SK-N-SH (cell line): ENCODE measurements around the gene VANGL1. TPM values are rescaled to one million over a fixed set of nuclear protein-coding genes. Genes with fewer than 3 reads are reported as not detected.

ENCODE experiments used
- CTCF ChIA-PET: fragments of 300-600, 350-600 bp; formaldehyde crosslinking; extraction: SDS; loops from one replicate; lab custom pipeline; 2021; lab: Yijun Ruan, JAX
- POLR2A ChIA-PET: fragments of 350-600 bp; sonication (Branson Sonifier 250); formaldehyde crosslinking; extraction: SDS; loops from one replicate; lab custom pipeline; 2020; ENCODE audit warnings: antibody characterized with exemption, inconsistent platforms; lab: Yijun Ruan, JAX
- DNase-seq: peaks from one replicate; pipeline ENCODE4 v3.0.0; 2012
- H2AFZ ChIP-seq: fragments of 200-600 bp; sonication (generic); 2 replicates; pipeline ENCODE4 v1.8.1; 2016; ENCODE audit warnings: antibody characterized with exemption, mild to moderate bottlenecking, low read depth
- H3F3A ChIP-seq: fragments of 200-600 bp; sonication (generic); replicated peaks from 2 replicates; pipeline ENCODE3; 2016; ENCODE audit warnings: antibody characterized with exemption, mild to moderate bottlenecking; ENCODE audit not compliant: insufficient read depth
- H3K27ac ChIP-seq, 2 experiments: fragments of 200-500 bp in 1 of 2; fragments of 200-600 bp in 1 of 2; sonication (Bioruptor generic) in 1 of 2; sonication (generic), shearing (Covaris generic) in 1 of 2; 2 replicates each; pipeline versions ENCODE4 v1.5.1 to v1.6.1; 2014 to 2016; ENCODE audit warnings: low read depth in 2 of 2, inconsistent platforms in 1 of 2, low read length in 1 of 2, mild to moderate bottlenecking in 1 of 2, mixed read lengths in 1 of 2
- H3K27me3 ChIP-seq: fragments of 200-600 bp; sonication (generic), shearing (Covaris generic); 2 replicates; pipeline ENCODE4 v1.6.1; 2016; ENCODE audit warnings: mixed run types; ENCODE audit not compliant: insufficient read depth
- H3K36me3 ChIP-seq, 2 experiments: fragments of 200-500 bp in 1 of 2; fragments of 200-600 bp in 1 of 2; sonication (Bioruptor generic) in 1 of 2; sonication (generic) in 1 of 2; replicated peaks in 1 of 2; 2 replicates each; pipeline versions ENCODE3 to v1.5.1; 2014 to 2016; ENCODE audit warnings: low read length in 1 of 2, mild to moderate bottlenecking in 1 of 2; ENCODE audit not compliant: insufficient read depth in 2 of 2, control insufficient read depth in 1 of 2
- H3K4me1 ChIP-seq, 2 experiments: fragments of 200-500 bp in 1 of 2; fragments of 200-600 bp in 1 of 2; sonication (Bioruptor generic) in 1 of 2; sonication (generic), shearing (Covaris generic) in 1 of 2; 2 replicates each; pipeline versions ENCODE4 v1.5.1 to v1.6.1; 2014 to 2016; ENCODE audit warnings: low read depth in 1 of 2, low read length in 1 of 2, mixed run types in 1 of 2; ENCODE audit not compliant: insufficient read depth in 2 of 2, control insufficient read depth in 1 of 2
- H3K4me2 ChIP-seq: fragments of 200-600 bp; sonication (generic), shearing (Covaris generic); 2 replicates; pipeline ENCODE4 v1.6.1; 2017; ENCODE audit warnings: mixed run types
- H3K4me3 ChIP-seq, 2 experiments: fragments of 200-500 bp in 1 of 2; fragments of 200-600 bp in 1 of 2; sonication (Bioruptor generic) in 1 of 2; sonication (generic), shearing (Covaris generic) in 1 of 2; 2 replicates each; pipeline versions ENCODE4 v1.5.1 to v1.8.1; 2014 to 2016; ENCODE audit warnings: low read depth in 2 of 2, inconsistent platforms in 1 of 2, low read length in 1 of 2, mild to moderate bottlenecking in 1 of 2, mixed read lengths in 1 of 2, moderate library complexity in 1 of 2
- H3K79me2 ChIP-seq: fragments of 200-600 bp; sonication (generic); 2 replicates; pipeline ENCODE4 v1.8.1; 2017; ENCODE audit warnings: mild to moderate bottlenecking; ENCODE audit not compliant: insufficient read depth
- H3K9ac ChIP-seq: fragments of 200-600 bp; sonication (generic); 2 replicates; pipeline ENCODE4 v1.6.1; 2017; ENCODE audit warnings: mixed run types
- H3K9me2 ChIP-seq: fragments of 200-600 bp; sonication (generic); 2 replicates; pipeline ENCODE4 v1.6.1; 2017; ENCODE audit warnings: mixed run types
- H3K9me3 ChIP-seq: fragments of 200-600 bp; sonication (generic); 2 replicates; pipeline ENCODE4 v1.6.1; 2017; ENCODE audit warnings: mixed run types, mild to moderate bottlenecking, moderate library complexity
- H4K20me1 ChIP-seq: fragments of 200-600 bp; sonication (generic); 2 replicates; pipeline ENCODE4 v1.6.1; 2017; ENCODE audit warnings: mild to moderate bottlenecking, mixed run types; ENCODE audit not compliant: insufficient read depth
- CTCF ChIP-seq: fragments of 200-600 bp; sonication (generic); IDR thresholded peaks from 2 replicates; pipeline ENCODE4 v1.6.1; 2017; ENCODE audit warnings: antibody characterized with exemption, mild to moderate bottlenecking, moderate library complexity
- FOSL2 ChIP-seq: IDR thresholded peaks from 2 replicates; pipeline ENCODE4 v1.4.0; 2012; ENCODE audit warnings: low read depth, mild to moderate bottlenecking, moderate library complexity, borderline replicate concordance
- GATA2 ChIP-seq: sonication (generic); formaldehyde crosslinking; IDR thresholded peaks from 2 replicates; pipeline ENCODE4 v1.5.0; 2020; ENCODE audit warnings: mild to moderate bottlenecking, missing genetic modification reagents
- JUND ChIP-seq: IDR thresholded peaks from 2 replicates; pipeline ENCODE4 v1.4.0; 2012
- MEF2A ChIP-seq: IDR thresholded peaks from 2 replicates; pipeline ENCODE4 v1.4.0; 2012; ENCODE audit warnings: low read depth, borderline replicate concordance
- NFIC ChIP-seq: IDR thresholded peaks from 2 replicates; pipeline ENCODE4 v1.4.0; 2012; ENCODE audit warnings: borderline replicate concordance
- PBX3 ChIP-seq: IDR thresholded peaks from 2 replicates; pipeline ENCODE4; 2012
- RAD21 ChIP-seq: IDR thresholded peaks from 2 replicates; pipeline ENCODE4 v1.6.1; 2012; ENCODE audit warnings: mild to moderate bottlenecking, low read length
- RCOR1 ChIP-seq: fragments of 150-350 bp; IDR thresholded peaks from 2 replicates; pipeline ENCODE4 v1.6.1; 2017; ENCODE audit warnings: antibody characterized with exemption, low read length
- SMC3 ChIP-seq: IDR thresholded peaks from 2 replicates; pipeline ENCODE4 v1.6.1; 2012; ENCODE audit warnings: low read depth, low read length, improper control_type of control experiment
- TAF1 ChIP-seq: IDR thresholded peaks from 2 replicates; pipeline ENCODE4 v1.6.1; 2012; ENCODE audit warnings: low read depth, mild to moderate bottlenecking, low read length, moderate library complexity, borderline replicate concordance
- TCF12 ChIP-seq: IDR thresholded peaks from 2 replicates; pipeline ENCODE4 v1.4.0; 2012
- USF1 ChIP-seq: IDR thresholded peaks from 2 replicates; pipeline ENCODE4 v1.4.0; 2012; ENCODE audit warnings: low read depth, borderline replicate concordance
- USF2 ChIP-seq: fragments of 150-350 bp; IDR thresholded peaks from 2 replicates; pipeline ENCODE4 v1.6.1; 2017; ENCODE audit warnings: antibody characterized with exemption, low read length, low read depth, borderline replicate concordance
- YY1 ChIP-seq: IDR thresholded peaks from 2 replicates; pipeline ENCODE4 v1.4.0; 2012; ENCODE audit warnings: low read depth, mild to moderate bottlenecking
- WGBS: methylation state at CpG from one replicate; pipeline ENCODE4 v1.1.6; 2017; ENCODE audit warnings: low lambda C conversion rate; 5-methylcytosine and 5-hydroxymethylcytosine counted together
- polyA plus RNA-seq, 3 experiments: library from polyadenylated mRNA; depleted of rRNA; stranded (reverse); fragments of >200 nt; gene quantifications; 2 replicates each; pipeline ENCODE4 v1.2.3, GENCODE V29; 2012
- TF ChIP-seq, protein P1 (sequence below): IDR thresholded peaks from 2 replicates; pipeline ENCODE4 v1.4.0; 2012; ENCODE audit warnings: low read depth

VANGL1 gene
- polyA plus RNA-seq, 1 of the 3 experiments (the other 2 are of a cell fraction), result 5.4 TPM

DNA sequence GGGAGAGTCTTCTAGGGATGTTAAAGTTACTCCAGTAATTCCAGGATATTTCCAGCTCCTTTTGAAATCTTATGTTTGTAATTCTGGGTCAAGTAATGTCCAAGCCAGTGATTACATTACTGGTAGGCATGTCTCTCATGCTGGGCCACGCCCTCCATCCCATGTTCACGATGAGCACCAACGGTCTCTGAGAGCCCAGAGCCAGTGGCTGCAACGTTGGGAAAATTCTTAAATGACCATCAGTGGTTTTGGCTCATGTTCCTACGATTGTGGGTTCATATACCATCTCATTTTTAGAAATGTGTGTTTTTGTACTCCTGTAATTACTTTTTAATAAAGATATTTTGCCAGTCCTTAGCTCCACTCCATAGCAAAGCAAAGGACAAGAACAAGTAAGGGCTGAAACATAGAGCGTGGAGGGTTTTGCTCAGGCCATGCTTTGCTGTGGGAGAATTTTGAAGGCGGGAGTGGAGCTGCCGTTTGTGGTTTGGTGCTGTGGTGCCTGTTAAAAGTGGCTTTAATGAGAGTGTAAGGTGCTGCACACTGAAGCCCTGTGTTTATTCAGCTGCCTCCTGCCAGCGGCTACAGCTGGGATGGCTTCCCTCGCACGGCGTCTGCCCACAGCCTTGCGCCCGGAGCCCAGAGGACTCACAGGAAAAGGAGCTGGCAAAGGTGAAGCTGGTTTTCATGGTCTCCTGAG is 28.9 kb downstream of the VANGL1 start:
- Histone ChIP-seq H3K27me3 (no peaks in the 10 kb centered on the region), H2AFZ (no peak overlapping the region), H3K4me1 (peaks cover 16 to 17% of the 10 kb centered on the region in 2 experiments; a peak in 3 of 4 replicates), H3K4me2 (peak overlapping the region; percentile 39; the same call in 1 of the 2 replicates), H3K9ac (no peak overlapping the region), H3K4me3 (no peak overlapping the region), H3F3A (peaks cover 24% of the 10 kb centered on the region), H3K9me2 (no peaks in the 10 kb centered on the region), H3K27ac (peak overlapping the region in 1 of 2 experiments; percentile 14; a peak in 1 of 4 replicates), H3K36me3 (peaks cover 7 to 21% of the 10 kb centered on the region in 2 experiments), H3K9me3 (0 out of 2 replicates have a peak, but pooled peaks cover 8% of the 10 kb centered on the region), H3K79me2 (peaks cover 63% of the 10 kb centered on the region; the same call in 1 of the 2 replicates)
- DNase-seq, result no peak
- WGBS, result 90% methylated on average over 8 of the region's 14 CpGs
- POLR2A ChIA-PET, result no interaction called here
- CTCF ChIA-PET, result interaction anchor here (1.1 to 2.0 kb wide), 2 partner anchors 12 to 63 kb away, joined by 5 read pairs; no protein-coding TSS in a partner anchor
- TF ChIP-seq PBX3 (no peak), GATA2 (CRISPR knock-in tag) (no peak), USF2 (no peak), JUND (no peak), TCF12 (no peak), CTCF (no peak), FOSL2 (no peak), SMC3 (no peak), YY1 (no peak), TAF1 (no peak), RCOR1 (no peak), MEF2A (no peak), RAD21 (no peak), NFIC (no peak), USF1 (no peak)
- TF ChIP-seq, protein P1, sequence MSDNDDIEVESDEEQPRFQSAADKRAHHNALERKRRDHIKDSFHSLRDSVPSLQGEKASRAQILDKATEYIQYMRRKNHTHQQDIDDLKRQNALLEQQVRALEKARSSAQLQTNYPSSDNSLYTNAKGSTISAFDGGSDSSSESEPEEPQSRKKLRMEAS, result no peak
- TF ChIP-seq, all 33 proteins: peak for 0
- no peaks in the 10 kb centered on the region for H4K20me1 ChIP-seq
